Mesenchymal stem cell (in vitro differentiated cells and primary cell): ENCODE measurements around the gene BRAT1.

Experiments
- DNase-seq: peaks from one replicate; pipeline ENCODE4 v3.0.0-alpha.2; 2013
- H2AFZ ChIP-seq: one replicate; pipeline ENCODE4 v1.6.1; 2013; ENCODE audit warnings: low read depth, mild to moderate bottlenecking, control low read depth, inconsistent platforms, low read length, moderate library complexity
- H2AK5ac ChIP-seq: 2 replicates; pipeline ENCODE4 v1.6.1; 2013; ENCODE audit warnings: low read length, moderate library complexity, mild to moderate bottlenecking, inconsistent platforms; ENCODE audit not compliant: severe bottlenecking
- H2BK120ac ChIP-seq: one replicate; pipeline ENCODE4 v1.6.1; 2013; ENCODE audit warnings: low read depth, mild to moderate bottlenecking, inconsistent platforms, low read length, moderate library complexity
- H2BK12ac ChIP-seq, 2 experiments: one replicate each; pipeline ENCODE4 v1.6.1; 2013; ENCODE audit warnings: inconsistent platforms in 2 of 2, low read length in 2 of 2, mild to moderate bottlenecking in 2 of 2, moderate library complexity in 2 of 2, control low read depth in 1 of 2
- H2BK15ac ChIP-seq: one replicate; pipeline ENCODE4 v1.6.1; 2013; ENCODE audit warnings: mild to moderate bottlenecking, low read depth, inconsistent platforms; ENCODE audit not compliant: poor library complexity, severe bottlenecking
- H2BK5ac ChIP-seq: 2 replicates; pipeline ENCODE4 v1.6.1; 2013; ENCODE audit warnings: low read depth, mild to moderate bottlenecking, low read length, control low read depth, inconsistent platforms; ENCODE audit not compliant: poor library complexity, severe bottlenecking
- H3K14ac ChIP-seq, 2 experiments: one replicate each; pipeline ENCODE4 v1.6.1; 2013; ENCODE audit warnings: inconsistent platforms in 2 of 2, low read length in 2 of 2, control low read depth in 1 of 2, mild to moderate bottlenecking in 1 of 2, moderate library complexity in 1 of 2
- H3K18ac ChIP-seq, 2 experiments: one replicate each; pipeline ENCODE4 v1.6.1; 2013; ENCODE audit warnings: inconsistent platforms in 2 of 2, low read length in 2 of 2, control low read depth in 1 of 2, low read depth in 1 of 2, mild to moderate bottlenecking in 1 of 2
- H3K23ac ChIP-seq, 2 experiments: one replicate each; pipeline ENCODE4 v1.6.1; 2013; ENCODE audit warnings: inconsistent platforms in 2 of 2, low read length in 2 of 2, mild to moderate bottlenecking in 2 of 2, moderate library complexity in 2 of 2, control low read depth in 1 of 2
- H3K27ac ChIP-seq: 2 replicates; pipeline ENCODE4 v1.5.1; 2013; ENCODE audit warnings: mild to moderate bottlenecking, moderate library complexity, low read length, control low read depth, inconsistent platforms; ENCODE audit not compliant: poor library complexity, severe bottlenecking
- H3K27me3 ChIP-seq, 2 experiments: 2 replicates each; pipeline versions ENCODE4 v1.6.1 to v1.7.0; 2013; ENCODE audit warnings: low read length in 2 of 2, mild to moderate bottlenecking in 2 of 2, moderate library complexity in 2 of 2, control low read depth in 1 of 2, inconsistent platforms in 1 of 2; ENCODE audit not compliant: control insufficient read depth in 1 of 2, insufficient read depth in 1 of 2
- H3K36me3 ChIP-seq, 2 experiments: 2 replicates each; pipeline versions ENCODE4 v1.6.1 to v1.7.0; 2013; ENCODE audit warnings: low read length in 2 of 2, control low read depth in 1 of 2, inconsistent platforms in 1 of 2, low read depth in 1 of 2, mild to moderate bottlenecking in 1 of 2; ENCODE audit not compliant: insufficient read depth in 2 of 2, control insufficient read depth in 1 of 2
- H3K4ac ChIP-seq, 2 experiments: one replicate each; pipeline ENCODE4 v1.6.1; 2013; ENCODE audit warnings: inconsistent platforms in 2 of 2, low read length in 2 of 2, mild to moderate bottlenecking in 2 of 2, moderate library complexity in 2 of 2, control low read depth in 1 of 2, low read depth in 1 of 2
- H3K4me1 ChIP-seq: 2 replicates; pipeline ENCODE4 v1.6.1; 2013; ENCODE audit warnings: low read depth, low read length, control low read depth; ENCODE audit not compliant: control insufficient read depth, insufficient read depth
- H3K4me2 ChIP-seq: 2 replicates; pipeline ENCODE4 v1.6.1; 2013; ENCODE audit warnings: low read length, mild to moderate bottlenecking, inconsistent platforms; ENCODE audit not compliant: poor library complexity, severe bottlenecking
- H3K4me3 ChIP-seq, 2 experiments: 2 replicates each; pipeline versions ENCODE4 v1.5.1 to v1.7.0; 2013; ENCODE audit warnings: low read length in 2 of 2, mild to moderate bottlenecking in 2 of 2, control low read depth in 1 of 2, low read depth in 1 of 2; ENCODE audit not compliant: insufficient read depth in 1 of 2
- H3K79me1 ChIP-seq: replicated peaks from 2 replicates; pipeline ENCODE4 v1.6.1; 2013; ENCODE audit warnings: mild to moderate bottlenecking, control low read depth, low read length, inconsistent platforms; ENCODE audit not compliant: poor library complexity, severe bottlenecking
- H3K9ac ChIP-seq: 2 replicates; pipeline ENCODE4 v1.7.0; 2013; ENCODE audit warnings: mild to moderate bottlenecking, low read length, moderate library complexity
- H3K9me3 ChIP-seq: 2 replicates; pipeline ENCODE4 v1.7.0; 2013; ENCODE audit warnings: mild to moderate bottlenecking, low read length; ENCODE audit not compliant: control insufficient read depth
- H4K8ac ChIP-seq: one replicate; pipeline ENCODE4 v1.6.1; 2013; ENCODE audit warnings: inconsistent platforms, mild to moderate bottlenecking, low read length, moderate library complexity
- H4K91ac ChIP-seq: one replicate; pipeline ENCODE4 v1.6.1; 2013; ENCODE audit warnings: mild to moderate bottlenecking, low read length, inconsistent platforms
- WGBS: methylation state at CpG from one replicate; pipeline ENCODE4 v1.1.7; 2013; ENCODE audit warnings: mixed read lengths; 5-methylcytosine and 5-hydroxymethylcytosine counted together

Gene BRAT1

GRCh38 chr7:2501947-2502646 is 53.2 kb downstream of the BRAT1 start:
- H3K27me3 ChIP-seq, result peaks cover 0 to 44% of the 10 kb centered on the region in 2 experiments
- H3K4ac ChIP-seq, result no peak overlapping the region
- H2BK12ac ChIP-seq, result no peak overlapping the region
- no peak overlapping the region for H2AFZ ChIP-seq
- H2AK5ac ChIP-seq, result no peak overlapping the region
- no peak overlapping the region for H3K27ac ChIP-seq
- H4K91ac ChIP-seq, result no peak overlapping the region
- H3K4me2 ChIP-seq, result no peak overlapping the region
- no peak overlapping the region for H3K23ac ChIP-seq
- no peak overlapping the region for H3K4me3 ChIP-seq
- no peak overlapping the region for H3K18ac ChIP-seq
- H3K36me3 ChIP-seq, result no peaks in the 10 kb centered on the region
- WGBS, result 95% methylated on average over 9 of the region's 9 CpGs
- no peak overlapping the region for H2BK5ac ChIP-seq
- no peak overlapping the region for H4K8ac ChIP-seq
- no peak overlapping the region for H3K9ac ChIP-seq
- no peak overlapping the region for H3K14ac ChIP-seq
- H3K4me1 ChIP-seq, result peaks cover 34% of the 10 kb centered on the region
- H2BK15ac ChIP-seq, result no peak overlapping the region
- no peaks in the 10 kb centered on the region for H3K79me1 ChIP-seq
- no peak overlapping the region for H2BK120ac ChIP-seq
- DNase-seq, result no peak
- no peaks in the 10 kb centered on the region for H3K9me3 ChIP-seq

DNA sequence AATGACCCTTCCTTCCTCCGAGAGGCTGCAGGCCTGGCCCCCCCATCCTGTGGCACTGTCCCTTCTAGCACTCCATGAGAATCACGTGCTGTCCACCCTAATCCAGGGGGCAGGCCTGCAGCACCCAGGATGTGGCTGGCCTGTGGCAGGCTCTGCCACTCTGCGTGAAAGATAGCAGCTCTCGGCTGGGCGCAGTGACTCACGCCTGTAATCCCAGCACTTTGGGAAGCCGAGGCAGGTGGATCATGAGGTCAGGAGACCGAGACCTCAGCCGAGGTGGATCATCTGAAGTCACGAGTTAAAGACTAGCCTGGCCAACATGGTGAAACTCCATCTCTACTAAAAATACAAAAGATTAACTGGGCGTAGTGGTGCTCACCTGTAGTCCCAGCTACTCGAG is 54.6 kb downstream of the BRAT1 start:
- H3K27ac ChIP-seq, result no peak overlapping the region
- H3K9ac ChIP-seq, result no peak overlapping the region
- H4K91ac ChIP-seq, result no peak overlapping the region
- no peak for DNase-seq
- H4K8ac ChIP-seq, result no peak overlapping the region
- no peak overlapping the region for H2BK12ac ChIP-seq
- no peaks in the 10 kb centered on the region for H3K9me3 ChIP-seq
- no peak overlapping the region for H3K23ac ChIP-seq
- H3K4ac ChIP-seq, result no peak overlapping the region
- 89% methylated on average over 12 of the region's 12 CpGs for WGBS
- H3K4me2 ChIP-seq, result no peak overlapping the region
- no peak overlapping the region for H2BK15ac ChIP-seq
- H2AK5ac ChIP-seq, result no peak overlapping the region
- no peaks in the 10 kb centered on the region for H3K36me3 ChIP-seq
- H3K4me3 ChIP-seq, result no peak overlapping the region
- H2AFZ ChIP-seq, result no peak overlapping the region
- H2BK120ac ChIP-seq, result no peak overlapping the region
- peaks cover 34% of the 10 kb centered on the region for H3K4me1 ChIP-seq
- H3K14ac ChIP-seq, result no peak overlapping the region
- peaks cover 0 to 52% of the 10 kb centered on the region in 2 experiments for H3K27me3 ChIP-seq
- no peak overlapping the region for H2BK5ac ChIP-seq
- H3K79me1 ChIP-seq, result no peaks in the 10 kb centered on the region
- H3K18ac ChIP-seq, result no peak overlapping the region

DNA sequence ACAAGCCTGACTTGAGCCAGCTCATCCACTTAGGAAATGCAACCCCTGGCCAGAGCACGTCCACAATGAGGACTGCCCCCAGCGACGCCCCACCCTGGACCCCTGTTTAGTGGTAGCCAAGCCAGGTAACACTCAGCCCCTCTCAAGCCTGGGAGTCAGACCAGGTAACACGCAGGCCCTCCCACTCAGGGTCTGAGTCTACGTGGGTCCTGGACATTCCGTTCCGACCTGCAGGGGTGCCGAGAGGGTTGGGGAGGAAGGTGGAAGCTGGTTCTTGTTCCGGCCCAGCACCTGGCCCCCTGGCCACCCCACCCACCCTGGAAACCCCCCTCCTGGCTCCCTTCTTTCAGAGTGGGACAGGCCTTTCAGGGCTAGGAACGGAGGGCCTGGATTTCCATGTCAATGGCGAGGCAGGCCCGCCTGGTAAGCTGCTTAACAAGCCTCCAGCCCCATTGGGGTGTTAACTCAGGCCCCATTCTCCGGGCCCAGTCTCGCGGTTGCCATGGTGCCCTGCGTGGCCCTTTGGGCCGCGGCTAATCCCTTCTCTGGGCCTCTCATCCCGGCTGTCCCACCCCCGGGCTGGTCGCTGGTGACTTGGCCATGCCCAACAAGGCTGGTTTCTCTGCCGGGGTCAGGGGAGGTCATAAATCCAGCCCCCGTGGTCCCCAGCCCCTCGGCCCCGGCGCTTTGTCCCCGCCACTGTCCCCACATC is 55.4 kb downstream of the BRAT1 start:
- peaks cover 0 to 50% of the 10 kb centered on the region in 2 experiments for H3K27me3 ChIP-seq
- no peaks in the 10 kb centered on the region for H3K36me3 ChIP-seq
- no peaks in the 10 kb centered on the region for H3K9me3 ChIP-seq
- no peak overlapping the region for H2BK120ac ChIP-seq
- H3K14ac ChIP-seq, result no peak overlapping the region
- 85% methylated on average over 24 of the region's 27 CpGs for WGBS
- H2BK12ac ChIP-seq, result no peak overlapping the region
- no peak overlapping the region for H2AK5ac ChIP-seq
- no peak overlapping the region for H3K23ac ChIP-seq
- no peak overlapping the region for H4K8ac ChIP-seq
- H3K9ac ChIP-seq, result no peak overlapping the region
- H3K4ac ChIP-seq, result no peak overlapping the region
- peaks cover 29% of the 10 kb centered on the region for H3K4me1 ChIP-seq
- H3K4me2 ChIP-seq, result no peak overlapping the region
- H2BK5ac ChIP-seq, result no peak overlapping the region
- no peak overlapping the region for H3K18ac ChIP-seq
- no peaks in the 10 kb centered on the region for H3K79me1 ChIP-seq
- no peak overlapping the region for H3K4me3 ChIP-seq
- DNase-seq, result no peak
- no peak overlapping the region for H3K27ac ChIP-seq
- H4K91ac ChIP-seq, result no peak overlapping the region
- no peak overlapping the region for H2AFZ ChIP-seq
- peak overlapping the region; percentile 3 for H2BK15ac ChIP-seq

DNA sequence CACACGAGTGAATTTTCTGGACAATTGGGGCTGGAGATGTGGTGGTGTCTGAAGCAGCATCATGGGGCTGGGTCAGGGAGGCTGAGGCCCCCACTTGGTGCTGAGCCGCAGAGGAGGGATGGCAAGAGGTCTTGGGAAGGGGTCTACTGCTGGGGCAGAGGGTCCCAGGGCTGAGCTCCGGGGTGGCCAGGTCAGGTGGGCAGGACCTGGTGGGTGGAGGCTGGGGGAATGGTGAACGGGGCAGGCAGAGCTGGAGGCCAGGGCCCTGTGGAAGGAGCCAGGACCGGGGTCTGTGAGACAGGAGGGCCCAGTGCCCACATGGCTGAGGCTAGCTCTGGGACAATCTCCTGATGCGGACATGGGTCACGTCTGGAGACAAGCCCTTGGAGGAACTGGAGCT is 56.1 kb downstream of the BRAT1 start:
- no peak for DNase-seq
- no peak overlapping the region for H2AFZ ChIP-seq

More for the DNA sequence above, 56.1 kb downstream of the BRAT1 start:
- Histone ChIP-seq H3K27ac (no peak overlapping the region), H3K4me1 (peaks cover 23% of the 10 kb centered on the region), H2AK5ac (no peak overlapping the region), H2BK12ac (no peak overlapping the region), H3K23ac (no peak overlapping the region), H3K18ac (no peak overlapping the region), H4K91ac (no peak overlapping the region), H3K4ac (peak overlapping the region in 1 of 2 experiments; percentile 18), H2BK15ac (no peak overlapping the region), H3K36me3 (no peaks in the 10 kb centered on the region), H4K8ac (no peak overlapping the region), H2BK120ac (no peak overlapping the region), H3K27me3 (peaks cover 0 to 46% of the 10 kb centered on the region in 2 experiments), H3K4me2 (no peak overlapping the region), H2BK5ac (no peak overlapping the region), H3K79me1 (no peaks in the 10 kb centered on the region), H3K9ac (no peak overlapping the region), H3K14ac (no peak overlapping the region), H3K9me3 (no peaks in the 10 kb centered on the region), H3K4me3 (no peak overlapping the region)
- WGBS, result 87% methylated on average over 6 of the region's 7 CpGs
